H9 (cell line): ENCODE measurements around the gene MKI67. TPM values are rescaled to one million over a fixed set of nuclear protein-coding genes. Genes with fewer than 3 reads are reported as not detected.
"Not testable (repeated sequence)": the region's sequence is repeated elsewhere in the genome, so short reads cannot be mapped to it uniquely, and the experiment has no call there.

Source experiments
- DNase-seq: peaks from one replicate; pipeline ENCODE4 v3.0.0-alpha.2; 2017
- H2AFZ ChIP-seq: one replicate; pipeline ENCODE4 v1.6.1; 2013; ENCODE audit warnings: mild to moderate bottlenecking, low read length, control low read depth, moderate library complexity
- H2AK5ac ChIP-seq: 2 replicates; pipeline ENCODE4 v1.6.1; 2013; ENCODE audit warnings: low read length, control low read depth, mixed read lengths; ENCODE audit not compliant: insufficient read length
- H2BK120ac ChIP-seq: one replicate; pipeline ENCODE4 v1.6.1; 2013; ENCODE audit warnings: low read depth, mild to moderate bottlenecking, low read length, control low read depth, inconsistent platforms; ENCODE audit not compliant: poor library complexity, severe bottlenecking
- H2BK12ac ChIP-seq: 2 replicates; pipeline ENCODE4 v1.6.1; 2013; ENCODE audit warnings: low read length, control low read depth, mixed read lengths, low read depth; ENCODE audit not compliant: insufficient read length
- H2BK15ac ChIP-seq: 2 replicates; pipeline ENCODE4 v1.6.1; 2013; ENCODE audit warnings: low read depth, low read length, control low read depth
- H2BK20ac ChIP-seq: one replicate; pipeline ENCODE4 v1.6.1; 2013; ENCODE audit warnings: low read depth, mild to moderate bottlenecking, low read length, control low read depth, inconsistent platforms; ENCODE audit not compliant: poor library complexity, severe bottlenecking
- H2BK5ac ChIP-seq: 2 replicates; pipeline ENCODE4 v1.6.1; 2013; ENCODE audit warnings: low read length, control low read depth, mixed read lengths; ENCODE audit not compliant: insufficient read length
- H3K14ac ChIP-seq: 2 replicates; pipeline ENCODE4 v1.6.1; 2013; ENCODE audit warnings: low read length, control low read depth; ENCODE audit not compliant: insufficient read depth
- H3K18ac ChIP-seq: 2 replicates; pipeline ENCODE4 v1.6.1; 2013; ENCODE audit warnings: low read depth, mild to moderate bottlenecking, mixed read lengths, low read length, control low read depth; ENCODE audit not compliant: insufficient read length
- H3K23ac ChIP-seq: 2 replicates; pipeline ENCODE4 v1.6.1; 2013; ENCODE audit warnings: low read length, control low read depth, mixed read lengths, low read depth; ENCODE audit not compliant: insufficient read length
- H3K23me2 ChIP-seq: 2 replicates; pipeline ENCODE4 v1.6.1; 2013; ENCODE audit warnings: low read depth, mild to moderate bottlenecking, mixed read lengths, low read length, control low read depth; ENCODE audit not compliant: insufficient read length, poor library complexity, severe bottlenecking
- H3K27ac ChIP-seq: 2 replicates; pipeline ENCODE4 v1.5.1; 2013; ENCODE audit warnings: low read length, control low read depth, mixed read lengths, low read depth; ENCODE audit not compliant: insufficient read length
- H3K27me3 ChIP-seq: 2 replicates; pipeline ENCODE4 v1.6.1; 2013; ENCODE audit warnings: low read length, control low read depth, inconsistent platforms; ENCODE audit not compliant: insufficient read depth
- H3K4ac ChIP-seq: 2 replicates; pipeline ENCODE4 v1.6.1; 2013; ENCODE audit warnings: low read depth, mild to moderate bottlenecking, control low read depth, inconsistent platforms, low read length, moderate library complexity
- H3K4me1 ChIP-seq: 2 replicates; pipeline ENCODE4 v1.6.1; 2013; ENCODE audit warnings: low read length, control low read depth, inconsistent platforms; ENCODE audit not compliant: insufficient read depth
- H3K4me2 ChIP-seq: 2 replicates; pipeline ENCODE4 v1.6.1; 2013; ENCODE audit warnings: low read length, control low read depth, mixed read lengths; ENCODE audit not compliant: insufficient read length, insufficient read depth
- H3K56ac ChIP-seq: 2 replicates; pipeline ENCODE4 v1.6.1; 2013; ENCODE audit warnings: low read depth, mild to moderate bottlenecking, mixed read lengths, low read length, control low read depth; ENCODE audit not compliant: insufficient read length
- H3K79me1 ChIP-seq: 2 replicates; pipeline ENCODE4 v1.6.1; 2013; ENCODE audit warnings: low read depth, mild to moderate bottlenecking, moderate library complexity, low read length, control low read depth, inconsistent platforms; ENCODE audit not compliant: insufficient read depth, poor library complexity, severe bottlenecking
- H3K79me2 ChIP-seq: 2 replicates; pipeline ENCODE4 v1.6.1; 2013; ENCODE audit warnings: low read length, control low read depth, inconsistent platforms; ENCODE audit not compliant: insufficient read depth
- H3K9ac ChIP-seq: 2 replicates; pipeline ENCODE4 v1.6.1; 2013; ENCODE audit warnings: low read length, control low read depth, mixed read lengths; ENCODE audit not compliant: insufficient read length; ENCODE audit errors: extremely low read depth
- H3K9me3 ChIP-seq: one replicate; pipeline ENCODE4 v1.6.1; 2013; ENCODE audit warnings: low read depth, low read length, inconsistent platforms; ENCODE audit not compliant: control insufficient read depth
- H3T11ph ChIP-seq: one replicate; pipeline ENCODE4 v1.6.1; 2013; ENCODE audit warnings: mild to moderate bottlenecking, low read length, control low read depth, inconsistent platforms
- H4K20me1 ChIP-seq: one replicate; pipeline ENCODE4 v1.6.1; 2013; ENCODE audit not compliant: control insufficient read depth, insufficient read length, insufficient read depth
- H4K5ac ChIP-seq: 2 replicates; pipeline ENCODE4 v1.6.1; 2013; ENCODE audit warnings: low read depth, mild to moderate bottlenecking, mixed read lengths, low read length, control low read depth; ENCODE audit not compliant: insufficient read length
- H4K8ac ChIP-seq: replicated peaks from 2 replicates; pipeline ENCODE4 v1.6.1; 2013; ENCODE audit warnings: low read length, control low read depth, mixed read lengths, low read depth; ENCODE audit not compliant: insufficient read length
- H4K91ac ChIP-seq: 2 replicates; pipeline ENCODE4 v1.6.1; 2013; ENCODE audit warnings: low read depth, mild to moderate bottlenecking, moderate library complexity, mixed read lengths, low read length, control low read depth; ENCODE audit not compliant: insufficient read length
- H3K27ac Mint-ChIP-seq, 3 experiments: 2 replicates in 2 of 3; 3 replicates in 1 of 3; pipeline ENCODE4 v1.8.0; 2020 to 2021; ENCODE audit warnings: mixed read lengths in 3 of 3, mild to moderate bottlenecking in 1 of 3, moderate library complexity in 1 of 3
- H3K27me3 Mint-ChIP-seq: 2 replicates; pipeline ENCODE4 v1.8.0; 2021; ENCODE audit warnings: low read depth, mild to moderate bottlenecking, moderate library complexity, mixed read lengths
- H3K36me3 Mint-ChIP-seq, 3 experiments: 2 replicates in 2 of 3; 3 replicates in 1 of 3; pipeline ENCODE4 v1.8.0; 2020 to 2021; ENCODE audit warnings: low read depth in 3 of 3, mixed read lengths in 3 of 3; ENCODE audit not compliant: insufficient read depth in 1 of 3
- H3K4me1 Mint-ChIP-seq, 2 experiments: 2 replicates each; pipeline ENCODE4 v1.8.0; 2020; ENCODE audit warnings: mixed read lengths in 2 of 2
- H3K4me3 Mint-ChIP-seq, 2 experiments: 2 replicates in 1 of 2; 3 replicates in 1 of 2; pipeline ENCODE4 v1.8.0; 2020 to 2021; ENCODE audit warnings: mild to moderate bottlenecking in 2 of 2, mixed read lengths in 2 of 2, moderate library complexity in 1 of 2
- H3K9me3 Mint-ChIP-seq, 2 experiments: 2 replicates in 1 of 2; 3 replicates in 1 of 2; pipeline ENCODE4 v1.8.0; 2020; ENCODE audit warnings: mild to moderate bottlenecking in 2 of 2, mixed read lengths in 2 of 2, moderate library complexity in 1 of 2
- CTCF ChIP-seq: fragments of 200-600 bp; sonication (generic); conservative IDR thresholded peaks from 3 replicates; pipeline ENCODE4 v1.8.0; 2021; ENCODE audit warnings: antibody characterized with exemption, mild to moderate bottlenecking
- WGBS: extraction: QIAGEN DNeasy Blood & Tissue Kit; methylation state at CpG from one replicate; pipeline ENCODE4 v1.1.7; 2013; ENCODE audit warnings: missing lambda C conversion rate, low lambda C conversion rate, mixed read lengths; ENCODE audit not compliant: insufficient read length; ENCODE audit errors: extremely low coverage; 5-methylcytosine and 5-hydroxymethylcytosine counted together
- total RNA-seq: library from RNA; stranded (reverse); gene quantifications from 2 replicates; pipeline ENCODE4 v1.2.1, GENCODE V29; 2021

Gene MKI67
- total RNA-seq, 1 experiment from 2014 or later: 108 TPM

- Histone ChIP-seq H2AK5ac (no peak overlapping the region), H3K9ac (no peak overlapping the region), H3K4me2 (no peak overlapping the region), H3K27ac (no peak overlapping the region), H3K9me3 (no peaks in the 10 kb centered on the region), H3K4me1 (no peaks in the 10 kb centered on the region), H4K20me1 (no peaks in the 10 kb centered on the region), H3K18ac (no peak overlapping the region), H2BK120ac (no peak overlapping the region), H3K23ac (no peak overlapping the region), H2BK5ac (no peak overlapping the region), H4K91ac (no peak overlapping the region), H2AFZ (no peak overlapping the region), H4K5ac (no peak overlapping the region), H3K79me2 (no peaks in the 10 kb centered on the region), H2BK15ac (no peak overlapping the region), H3K23me2 (no peaks in the 10 kb centered on the region), H2BK12ac (no peak overlapping the region), H3T11ph (no peak overlapping the region), H3K79me1 (no peaks in the 10 kb centered on the region), H3K56ac (no peak overlapping the region), H3K14ac (no peak overlapping the region), H2BK20ac (no peak overlapping the region), H4K8ac (no peak overlapping the region), H3K27me3 (no peaks in the 10 kb centered on the region), H3K4ac (no peak overlapping the region)
- TF ChIP-seq CTCF: no peak
- peaks cover 18 to 35% (median 33%) of the 10 kb centered on the region in 3 experiments for H3K36me3 Mint-ChIP-seq
- no peak overlapping the region for H3K27ac Mint-ChIP-seq
- H3K9me3 Mint-ChIP-seq: no peaks in the 10 kb centered on the region
- no peak for DNase-seq
- H3K27me3 Mint-ChIP-seq: no peaks in the 10 kb centered on the region; the same call in none of the 2 replicates
- no peak overlapping the region for H3K4me3 Mint-ChIP-seq
- H3K4me1 Mint-ChIP-seq: peaks cover 9 to 15% of the 10 kb centered on the region in 2 experiments
- WGBS: no CpG with 5 or more reads among the region's 11 CpGs
Observed at GRCh38 chr10:128095027-128095752, 31.0 kb downstream of the MKI67 start.

DNA sequence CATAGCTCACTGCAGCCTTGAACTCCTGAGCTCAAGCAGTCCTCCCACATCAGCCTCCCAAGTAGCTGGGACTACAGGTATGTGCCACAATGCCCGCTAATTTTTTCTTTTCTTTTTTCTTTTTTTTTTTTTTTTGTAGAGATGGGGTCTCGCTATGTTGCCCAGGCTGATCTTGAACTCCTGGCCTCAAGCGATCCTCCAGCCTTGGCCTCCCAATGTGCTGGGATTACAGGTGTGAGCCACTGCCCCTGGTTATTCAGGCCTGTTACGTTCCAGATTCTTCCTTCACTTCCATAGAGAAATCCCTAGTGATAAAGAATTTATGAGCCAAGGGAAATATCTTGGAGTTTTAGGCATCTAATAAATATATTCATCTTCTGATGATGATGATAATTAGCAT lies 31.6 kb downstream of the MKI67 start:
- not testable (repeated sequence) for H2BK12ac ChIP-seq, H2BK5ac ChIP-seq, H3K14ac ChIP-seq, H2BK20ac ChIP-seq, H3K27ac Mint-ChIP-seq, H3K79me1 ChIP-seq, H4K20me1 ChIP-seq, H3K23me2 ChIP-seq, H3K9me3 Mint-ChIP-seq, H2AFZ ChIP-seq, H3K23ac ChIP-seq, H3K27me3 Mint-ChIP-seq, H3K56ac ChIP-seq, H3K27me3 ChIP-seq, H2BK120ac ChIP-seq, H2AK5ac ChIP-seq, H2BK15ac ChIP-seq, H3K4me3 Mint-ChIP-seq, H4K8ac ChIP-seq, H4K5ac ChIP-seq, H3K79me2 ChIP-seq, H3K4me1 ChIP-seq, DNase-seq, H3K9me3 ChIP-seq, H3K27ac ChIP-seq, H3K9ac ChIP-seq, H3T11ph ChIP-seq, H3K4me2 ChIP-seq, H4K91ac ChIP-seq, H3K18ac ChIP-seq, H3K4ac ChIP-seq
- Mint-ChIP-seq H3K4me1 (peaks cover 9 to 15% of the 10 kb centered on the region in 2 experiments), H3K36me3 (peaks cover 18 to 29% (median 27%) of the 10 kb centered on the region in 3 experiments)
- WGBS: no CpG with 5 or more reads among the region's 4 CpGs
